ENCODE measurements around the gene TRIM22. TPM values are rescaled to one million over a fixed set of nuclear protein-coding genes. Genes with fewer than 3 reads are reported as not detected.

TRIM22 gene
- total and polyA plus RNA-seq, 9 of the 15 experiments (the other 6 are each of a cell fraction or from before 2014, with no cell fraction given) = 0.06 to 1.1 (median 0.18) TPM; not detected in 2

DNA sequence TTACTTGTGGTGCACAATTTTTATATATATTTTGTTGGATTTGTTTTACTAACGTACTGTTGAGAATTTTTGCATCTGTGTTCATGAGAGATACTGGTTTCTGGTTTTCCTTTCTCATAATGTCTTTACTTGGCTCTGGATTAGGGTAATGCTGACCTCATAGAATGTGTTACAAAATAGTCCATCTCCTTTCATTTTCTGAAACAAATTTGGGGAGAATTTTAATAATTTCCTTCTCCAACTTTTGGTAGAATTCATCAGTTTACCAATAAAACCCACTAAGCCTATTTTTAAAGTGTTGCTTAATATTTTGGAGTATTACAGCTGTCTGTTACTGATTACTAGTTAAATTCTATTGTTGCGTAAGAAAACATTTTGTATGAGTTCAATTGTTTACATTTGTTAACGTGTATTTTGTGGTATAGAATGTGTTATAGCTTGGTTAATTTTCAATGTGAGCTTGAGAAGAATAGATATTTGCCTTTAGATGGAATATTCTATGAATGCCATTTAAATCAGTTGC is 11.5 kb downstream of the TRIM22 start:
- ATAC-seq = no peak
- POLR2A ChIA-PET = interaction anchor here (0.9 to 1.2 kb wide), 2 partner anchors 16 to 195 kb away, joined by 3 to 4 read pairs; partner anchors contain the start of gene TRIM5
- H3K4me1 ChIP-seq (replicated peaks in 1 of 2; ENCODE audit: control insufficient read depth in 2 of 2, insufficient read depth in 2 of 2, low read length in 2 of 2) = no peaks in the 10 kb centered on the region
- H3K36me3 ChIP-seq (ENCODE audit: control insufficient read depth, insufficient read depth, low read length) = no peaks in the 10 kb centered on the region
- peaks cover 0 to 3% of the 10 kb centered on the region in 2 experiments; a peak in 3 of 5 replicates for H3K27me3 ChIP-seq (ENCODE audit: control insufficient read depth in 2 of 2, insufficient read depth in 2 of 2, low read length in 2 of 2)
- no peak overlapping the region for H2AFZ ChIP-seq (ENCODE audit: low read depth, low read length)
- no peaks in the 10 kb centered on the region for H3K79me2 ChIP-seq (ENCODE audit: control insufficient read depth, insufficient read depth, low read length)
- no peak overlapping the region for H3K9ac ChIP-seq (ENCODE audit: insufficient read depth in 1 of 2, low read depth in 2 of 2, low read length in 2 of 2)
- WGBS (ENCODE audit: insufficient coverage, low coverage, missing lambda C conversion rate) = 14% methylated on average over 3 of the region's 3 CpGs
- no peak for FAIRE-seq
- TF ChIP-seq ZKSCAN3 (CRISPR knock-in tag; IDR thresholded peaks at IDR 0.05) (no peak), ZBTB5 (IDR thresholded peaks at IDR 0.05) (no peak), MXD1 (CRISPR knock-in tag; IDR thresholded peaks at IDR 0.05; ENCODE audit: borderline replicate concordance, poor library complexity, severe bottlenecking) (no peak), HDAC3 (IDR thresholded peaks at IDR 0.05; ENCODE audit: borderline replicate concordance, partially characterized antibody) (no peak), CEBPB (tag; IDR thresholded peaks at IDR 0.05) (peak; percentile 44; the same call in 1 of the 2 replicates), ZNF583 (CRISPR knock-in tag; IDR thresholded peaks at IDR 0.05) (no peak), IRF2 (CRISPR knock-in tag; IDR thresholded peaks at IDR 0.05) (no peak), ZFX (CRISPR knock-in tag; IDR thresholded peaks at IDR 0.05) (no peak), ZBTB9 (CRISPR knock-in tag; IDR thresholded peaks at IDR 0.05) (no peak), ILF3 (IDR thresholded peaks at IDR 0.05; ENCODE audit: borderline replicate concordance) (no peak), MEIS2 (IDR thresholded peaks at IDR 0.05; ENCODE audit: partially characterized antibody) (no peak), CEBPG (CRISPR knock-in tag; IDR thresholded peaks at IDR 0.05) (no peak), CEBPG (tag; conservative IDR thresholded peaks at IDR 0.05 in 1 of 2, IDR thresholded peaks at IDR 0.05 in 1 of 2) (peak; percentile 52 to 79), ZNF384 (IDR thresholded peaks at IDR 0.05; ENCODE audit: low read depth, low read length) (no peak)
- TF ChIP-seq, protein P1, sequence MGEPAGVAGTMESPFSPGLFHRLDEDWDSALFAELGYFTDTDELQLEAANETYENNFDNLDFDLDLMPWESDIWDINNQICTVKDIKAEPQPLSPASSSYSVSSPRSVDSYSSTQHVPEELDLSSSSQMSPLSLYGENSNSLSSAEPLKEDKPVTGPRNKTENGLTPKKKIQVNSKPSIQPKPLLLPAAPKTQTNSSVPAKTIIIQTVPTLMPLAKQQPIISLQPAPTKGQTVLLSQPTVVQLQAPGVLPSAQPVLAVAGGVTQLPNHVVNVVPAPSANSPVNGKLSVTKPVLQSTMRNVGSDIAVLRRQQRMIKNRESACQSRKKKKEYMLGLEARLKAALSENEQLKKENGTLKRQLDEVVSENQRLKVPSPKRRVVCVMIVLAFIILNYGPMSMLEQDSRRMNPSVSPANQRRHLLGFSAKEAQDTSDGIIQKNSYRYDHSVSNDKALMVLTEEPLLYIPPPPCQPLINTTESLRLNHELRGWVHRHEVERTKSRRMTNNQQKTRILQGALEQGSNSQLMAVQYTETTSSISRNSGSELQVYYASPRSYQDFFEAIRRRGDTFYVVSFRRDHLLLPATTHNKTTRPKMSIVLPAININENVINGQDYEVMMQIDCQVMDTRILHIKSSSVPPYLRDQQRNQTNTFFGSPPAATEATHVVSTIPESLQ (CRISPR knock-in tag; IDR thresholded peaks at IDR 0.05) = no peak
- intact Hi-C loops (cut with micrococcal nuclease) = no loop called here
- no TSS peak for BruUV-seq (replicated peaks)
- no peaks in the 10 kb centered on the region for H4K20me1 ChIP-seq (replicated peaks; ENCODE audit: control insufficient read depth, insufficient read depth, low read length)
- CTCF ChIA-PET (ENCODE audit: low intra/inter-chr PET ratio) = no interaction called here
- no peak overlapping the region for H3K27ac ChIP-seq (ENCODE audit: extremely low read depth, low read depth, low read length)
- H3K9me3 ChIP-seq (replicated peaks; ENCODE audit: control insufficient read depth, insufficient read depth, low read depth, low read length) = no peaks in the 10 kb centered on the region
- in situ Hi-C loops (cut with MboI) = no loop called here
- no peak overlapping the region for H3K4me2 ChIP-seq (ENCODE audit: insufficient read depth, low read length)
- no peak for DNase-seq (ENCODE audit: extremely low read depth in 1 of 4, low spot score in 3 of 4)
- no peaks in the 10 kb centered on the region for H3K9me1 ChIP-seq (ENCODE audit: control insufficient read depth, insufficient read depth, low read length)
- H3K4me3 ChIP-seq = no peak overlapping the region

Measured in K562 (cell line).